GM12891 (cell line): Measurements from ENCODE around the gene SSBP4.

Source experiments
- POLR2A ChIP-seq: IDR thresholded peaks from 2 replicates; pipeline ENCODE4 v1.6.1; 2011; ENCODE audit warnings: low read depth, low read length, control low read depth
- POLR2AphosphoS5 ChIP-seq: IDR thresholded peaks from 2 replicates; pipeline ENCODE4 v1.6.1; 2011; ENCODE audit warnings: low read depth, low read length, control low read depth
- POU2F2 ChIP-seq: IDR thresholded peaks from 2 replicates; pipeline ENCODE4 v1.6.1; 2011; ENCODE audit warnings: low read depth, mild to moderate bottlenecking, control low read depth, low read length, moderate library complexity

GRCh38 chr19:18412610-18413239 is 6.5 kb upstream of the SSBP4 start:
- TF ChIP-seq POLR2A, result no peak
- TF ChIP-seq POLR2AphosphoS5, result no peak
- TF ChIP-seq POU2F2, result no peak
